Activated CD4-positive, alpha-beta T cell treated with anti-CD3 and anti-CD28 coated beads, Interleukin-2, amount 10 ng/mL, durations not matched to agents 7 days and 5 days (primary cell): ENCODE results near the gene ADAP1. TPM values are rescaled to one million over a fixed set of nuclear protein-coding genes. Genes with fewer than 3 reads are reported as not detected.
"Not testable (repeated sequence)": the region's sequence is repeated elsewhere in the genome, so short reads cannot be mapped to it uniquely, and the experiment has no call there.

ENCODE experiments used
- CTCF ChIA-PET: fragments of 350-600 bp; sonication (Branson Sonifier 250); formaldehyde crosslinking; loops from one replicate; lab custom pipeline; 2021; ENCODE audit warnings: antibody characterized with exemption; lab: Charles Lee
- POLR2A ChIA-PET: fragments of 350-600 bp; sonication (Branson Sonifier 250); formaldehyde crosslinking; loops from one replicate; lab custom pipeline; 2021; ENCODE audit warnings: antibody characterized with exemption; lab: Charles Lee
- DNase-seq: peaks from one replicate; pipeline ENCODE4 v3.0.0-alpha.2; 2020
- H3K27ac Mint-ChIP-seq: one replicate; pipeline ENCODE4 v1.8.0; 2021; ENCODE audit warnings: mild to moderate bottlenecking, moderate library complexity, mixed read lengths
- H3K27me3 Mint-ChIP-seq: one replicate; pipeline ENCODE4 v1.8.0; 2021; ENCODE audit warnings: mixed read lengths
- H3K36me3 Mint-ChIP-seq: one replicate; pipeline ENCODE4 v1.8.0; 2021; ENCODE audit warnings: low read depth, mixed read lengths
- H3K4me1 Mint-ChIP-seq: one replicate; pipeline ENCODE4 v1.8.0; 2021; ENCODE audit warnings: mixed read lengths
- H3K4me3 Mint-ChIP-seq: one replicate; pipeline ENCODE4 v1.8.0; 2021; ENCODE audit warnings: mild to moderate bottlenecking, moderate library complexity, mixed read lengths
- H3K9me3 Mint-ChIP-seq: one replicate; pipeline ENCODE4 v1.8.0; 2021; ENCODE audit warnings: mixed read lengths
- total RNA-seq, 2 experiments: library from RNA; stranded (reverse); gene quantifications; one replicate each; pipeline ENCODE4 v1.2.3, GENCODE V29; 2021

The ADAP1 gene
- total RNA-seq, 2 experiments from 2014 or later: 12.4 to 13.5 TPM

DNA sequence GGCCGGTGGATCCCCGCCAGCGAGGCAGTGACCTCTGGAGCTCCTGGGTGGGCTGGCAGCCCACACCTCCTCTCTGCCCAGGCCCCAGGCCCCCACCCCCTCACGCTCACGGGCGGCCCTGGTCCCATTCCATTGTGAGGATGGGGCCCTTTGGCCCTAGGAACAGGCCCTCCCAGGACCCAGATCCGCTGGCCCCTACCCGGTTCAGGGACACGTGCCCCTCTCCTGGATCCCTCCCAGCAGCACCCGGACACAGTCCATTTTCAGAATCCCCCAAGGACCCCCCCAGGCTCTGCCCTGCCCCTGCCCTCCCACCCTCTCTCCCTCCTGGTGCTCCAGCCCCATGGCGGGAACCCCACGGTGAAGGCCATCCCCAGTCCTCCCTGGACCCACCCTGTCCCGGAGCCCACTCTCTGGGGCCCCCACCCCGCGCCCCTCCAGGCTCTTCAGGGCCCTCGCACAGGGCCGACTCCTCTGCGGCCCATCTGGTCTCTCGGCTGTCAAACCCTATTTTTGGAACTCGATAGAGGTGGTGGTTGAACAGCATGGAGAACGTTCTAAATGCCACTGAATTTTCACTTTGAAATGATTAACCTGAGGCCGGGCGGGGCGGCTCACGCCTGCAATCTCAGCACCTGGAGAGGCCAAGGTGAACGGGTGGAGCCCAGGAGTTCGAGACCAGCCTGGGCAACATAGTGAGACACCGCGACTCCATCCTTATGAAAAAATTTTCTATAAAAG lies 8.1 kb downstream of the ADAP1 start:
- Mint-ChIP-seq H3K4me3 (no peak overlapping the region), H3K4me1 (no peaks in the 10 kb centered on the region), H3K9me3 (peaks cover 2% of the 10 kb centered on the region), H3K36me3 (no peaks in the 10 kb centered on the region), H3K27me3 (peaks cover 6% of the 10 kb centered on the region), H3K27ac (no peak overlapping the region)
- ChIA-PET CTCF (no interaction called here), POLR2A (no interaction called here)
- DNase-seq: no peak

DNA sequence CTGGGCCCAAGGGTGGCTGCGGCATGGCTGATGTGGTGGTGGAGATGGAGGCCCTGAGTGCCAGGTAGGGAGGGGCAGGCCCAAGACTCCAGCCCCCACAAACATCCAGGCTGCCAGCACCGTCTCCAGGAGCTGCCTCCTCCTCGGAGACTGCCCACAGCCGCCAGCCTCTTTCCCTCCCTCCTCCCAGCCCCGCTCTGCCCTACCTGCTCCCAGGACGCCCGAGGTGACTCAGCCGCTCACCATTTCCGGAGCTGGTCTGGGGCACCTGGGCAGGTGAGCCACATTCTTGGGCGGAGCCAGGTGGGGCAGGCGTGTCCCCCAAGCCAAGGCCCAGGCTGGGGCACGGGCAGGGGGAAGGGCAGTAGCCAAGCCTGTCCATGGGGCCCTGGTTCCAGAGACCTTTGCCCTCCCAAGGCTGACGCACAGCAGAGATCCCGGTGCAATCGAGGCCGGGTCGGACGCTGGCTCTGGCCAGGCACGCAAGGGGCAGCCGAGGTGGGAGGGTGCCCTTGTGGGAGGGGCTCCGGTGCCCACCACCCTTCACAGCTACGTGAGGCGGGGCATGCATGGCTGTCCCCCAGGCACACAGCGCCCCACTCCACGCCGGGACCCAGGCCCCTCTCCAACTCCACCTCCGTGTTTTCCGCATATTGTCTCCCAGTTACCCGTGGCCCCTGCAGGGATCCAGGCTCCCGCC lies 8.8 kb downstream of the ADAP1 start:
- Mint-ChIP-seq H3K4me1 (no peaks in the 10 kb centered on the region), H3K36me3 (no peaks in the 10 kb centered on the region), H3K27me3 (peaks cover 9% of the 10 kb centered on the region), H3K4me3 (no peak overlapping the region), H3K27ac (no peak overlapping the region), H3K9me3 (peaks cover 6% of the 10 kb centered on the region)
- DNase-seq: no peak
- ChIA-PET CTCF (no interaction called here), POLR2A (no interaction called here)

DNA sequence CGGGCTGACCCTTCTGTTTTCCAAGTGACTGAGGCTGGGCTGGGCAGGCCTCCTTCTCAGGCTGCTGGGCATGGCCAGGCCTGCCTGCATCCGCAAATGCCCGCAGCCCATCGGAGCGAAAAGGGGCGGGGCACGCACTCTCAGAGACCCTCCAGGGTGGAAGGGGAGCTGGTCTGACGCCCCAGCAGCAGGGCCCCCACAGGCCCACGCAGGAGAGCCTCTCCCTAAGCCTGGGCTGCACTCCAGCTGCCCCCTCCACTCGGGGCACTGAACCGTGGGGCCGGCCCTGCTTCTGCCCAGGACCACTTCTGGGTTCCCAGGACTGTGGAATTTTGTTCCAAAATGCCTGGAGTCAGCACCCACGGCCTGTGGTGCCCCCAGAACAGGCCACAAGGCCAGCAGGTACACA lies 9.3 kb downstream of the ADAP1 start:
- peaks cover 14% of the 10 kb centered on the region for H3K27me3 Mint-ChIP-seq
- no peak for DNase-seq
- POLR2A ChIA-PET: no interaction called here
- H3K9me3 Mint-ChIP-seq: peaks cover 11% of the 10 kb centered on the region
- H3K36me3 Mint-ChIP-seq: peaks cover 2% of the 10 kb centered on the region
- no peaks in the 10 kb centered on the region for H3K4me1 Mint-ChIP-seq
- CTCF ChIA-PET: no interaction called here
- no peak overlapping the region for H3K27ac Mint-ChIP-seq
- H3K4me3 Mint-ChIP-seq: no peak overlapping the region

DNA sequence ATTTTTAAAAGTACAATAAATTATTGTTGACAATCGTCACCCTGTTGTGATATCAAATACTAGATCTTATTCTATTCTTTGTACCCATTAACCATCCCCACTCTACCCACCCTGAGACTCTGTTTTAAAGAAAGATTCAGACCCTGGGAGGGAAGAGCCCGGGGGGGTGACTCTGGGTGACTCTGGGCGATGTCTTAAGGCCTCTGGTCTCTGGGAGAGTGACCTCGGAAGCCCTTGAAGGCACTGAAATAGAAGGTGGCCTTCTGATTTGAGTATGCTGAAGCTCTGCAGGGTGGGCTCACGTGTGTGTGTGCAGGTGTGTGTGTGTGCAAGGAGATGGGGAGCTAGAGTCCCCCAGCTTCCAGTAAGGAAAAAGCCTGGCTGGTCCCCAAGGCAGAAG lies 9.7 kb downstream of the ADAP1 start:
- Mint-ChIP-seq H3K4me1 (no peaks in the 10 kb centered on the region), H3K36me3 (peaks cover 2% of the 10 kb centered on the region), H3K9me3 (peaks cover 14% of the 10 kb centered on the region), H3K27ac (no peak overlapping the region), H3K4me3 (no peak overlapping the region), H3K27me3 (peaks cover 17% of the 10 kb centered on the region)
- POLR2A ChIA-PET: no interaction called here
- CTCF ChIA-PET: no interaction called here
- no peak for DNase-seq

DNA sequence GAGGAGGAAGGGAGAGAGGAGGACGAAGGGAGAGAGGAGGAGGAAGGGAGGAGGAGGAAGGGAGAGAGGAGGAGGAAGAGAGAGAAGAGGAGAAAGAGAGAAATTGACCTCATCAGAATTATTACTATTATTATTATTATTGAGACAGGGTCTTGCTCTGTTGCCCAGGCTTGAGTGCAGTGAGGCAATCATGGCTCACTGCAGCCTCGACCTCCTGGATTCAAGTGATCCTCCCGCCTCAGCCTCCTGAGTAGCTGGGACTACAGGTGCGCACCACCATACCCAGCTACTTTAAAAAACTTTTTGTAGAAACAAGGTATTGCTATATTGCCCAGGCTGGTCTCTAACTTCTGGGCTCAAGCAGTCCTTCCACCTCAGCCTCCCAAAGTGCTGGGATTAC lies 10.7 kb downstream of the ADAP1 start:
- POLR2A ChIA-PET, H3K4me1 Mint-ChIP-seq, H3K4me3 Mint-ChIP-seq, H3K27ac Mint-ChIP-seq, CTCF ChIA-PET, H3K36me3 Mint-ChIP-seq, DNase-seq: not testable (repeated sequence)
- peaks cover 15% of the 10 kb centered on the region for H3K9me3 Mint-ChIP-seq
- H3K27me3 Mint-ChIP-seq: peaks cover 18% of the 10 kb centered on the region

DNA sequence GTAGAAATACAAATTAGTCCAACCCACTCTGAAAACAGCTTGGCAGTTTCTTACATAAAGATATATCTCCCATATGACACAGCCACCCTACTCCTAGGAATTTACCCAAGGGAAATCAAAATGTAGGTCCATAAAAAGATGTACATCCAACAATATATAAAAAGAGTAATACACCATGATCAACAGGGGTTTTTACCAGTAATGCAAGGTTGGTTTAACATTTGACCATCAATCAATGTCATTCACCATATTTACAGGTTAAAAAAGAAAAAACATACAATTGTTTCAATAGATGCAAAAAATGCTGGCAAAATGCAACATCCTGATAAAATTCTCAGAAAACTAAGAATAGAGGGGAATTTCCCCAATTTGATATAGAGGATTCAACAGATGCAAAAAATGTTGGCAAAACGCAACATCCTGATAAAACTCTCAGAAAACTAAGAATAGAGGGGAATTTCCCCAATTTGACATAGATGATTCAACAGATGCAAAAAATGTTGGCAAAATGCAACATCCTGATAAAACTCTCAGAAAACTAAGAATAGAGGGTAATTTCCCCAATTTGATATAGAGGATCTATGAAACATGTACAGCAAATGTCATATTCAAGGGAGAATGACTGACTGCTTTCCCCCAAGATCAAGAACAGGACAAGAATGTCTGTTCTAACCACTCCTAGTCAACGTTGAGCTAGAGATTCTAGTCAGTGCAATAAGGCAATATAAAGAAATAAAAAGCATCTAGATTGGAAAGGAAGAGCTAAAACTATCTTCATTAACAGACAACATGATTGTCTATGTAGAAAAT lies 13.7 kb downstream of the ADAP1 start:
- Mint-ChIP-seq H3K9me3 (peaks cover 15% of the 10 kb centered on the region), H3K4me1 (peaks cover 12% of the 10 kb centered on the region), H3K27ac (no peak overlapping the region), H3K36me3 (peaks cover 2% of the 10 kb centered on the region), H3K4me3 (no peak overlapping the region), H3K27me3 (peaks cover 18% of the 10 kb centered on the region)
- no peak for DNase-seq
- ChIA-PET POLR2A (no interaction called here), CTCF (no interaction called here)

DNA sequence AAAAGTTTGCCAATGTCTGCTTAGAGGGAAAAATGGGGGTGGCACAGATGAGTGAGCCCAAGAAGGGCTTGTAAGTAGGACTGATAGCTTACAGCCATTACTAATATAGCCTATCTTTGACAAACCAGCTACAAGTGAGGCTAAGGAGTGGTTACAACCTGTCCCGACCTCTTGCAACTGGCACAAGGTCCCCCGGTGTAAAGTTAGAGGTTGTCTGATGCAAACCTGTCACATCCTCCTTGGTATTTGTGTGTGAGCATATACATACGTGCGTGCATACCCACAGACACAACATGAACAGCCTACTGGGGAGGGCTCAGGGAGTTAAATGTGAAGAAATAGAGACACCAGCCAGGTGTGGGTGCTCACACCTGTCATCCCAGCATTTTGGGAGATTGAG lies 14.6 kb downstream of the ADAP1 start:
- Mint-ChIP-seq H3K27me3 (peaks cover 18% of the 10 kb centered on the region), H3K36me3 (peaks cover 2% of the 10 kb centered on the region), H3K4me3 (no peak overlapping the region), H3K4me1 (peaks cover 12% of the 10 kb centered on the region), H3K9me3 (peaks cover 15% of the 10 kb centered on the region), H3K27ac (no peak overlapping the region)
- POLR2A ChIA-PET: no interaction called here
- CTCF ChIA-PET: interaction anchor here (0.6 to 1.2 kb wide), 2 partner anchors 39 to 525 kb away, joined by 3 read pairs; no protein-coding TSS in a partner anchor
- DNase-seq: no peak

DNA sequence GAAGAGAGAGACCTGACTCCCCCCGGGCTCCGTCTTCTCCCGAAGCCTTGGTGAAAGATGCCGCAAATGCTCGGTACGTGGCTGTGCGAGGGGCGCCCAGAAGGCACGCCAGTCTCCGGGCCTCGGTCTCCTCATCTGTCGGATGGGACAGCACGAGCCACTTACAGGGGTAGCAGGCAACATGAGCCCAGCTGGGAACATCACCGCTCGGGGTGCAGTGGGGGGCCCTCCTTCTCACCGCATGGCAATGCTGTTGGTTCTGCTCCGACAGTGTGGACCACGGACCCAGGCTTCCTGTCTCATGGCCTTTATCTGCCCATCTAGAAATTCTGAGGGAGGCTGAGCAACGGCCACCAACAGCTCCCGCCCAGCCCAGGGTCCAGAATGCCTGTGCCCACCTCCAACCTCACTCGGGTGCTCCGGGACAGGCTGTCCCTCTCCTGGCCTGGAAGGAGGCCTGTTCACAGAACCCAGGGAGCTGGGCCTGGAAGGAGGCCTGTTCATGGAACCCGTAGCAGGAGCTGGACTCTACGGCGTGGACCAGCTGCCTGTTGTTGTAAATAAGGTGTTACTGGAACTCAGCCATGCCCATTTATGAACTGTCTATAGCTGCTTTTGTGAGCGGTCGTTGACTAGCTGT lies 15.8 kb downstream of the ADAP1 start:
- Mint-ChIP-seq H3K27ac (no peak overlapping the region), H3K4me1 (peaks cover 12% of the 10 kb centered on the region), H3K36me3 (peaks cover 2% of the 10 kb centered on the region), H3K4me3 (no peak overlapping the region), H3K27me3 (peaks cover 18% of the 10 kb centered on the region), H3K9me3 (peaks cover 15% of the 10 kb centered on the region)
- ChIA-PET POLR2A (no interaction called here), CTCF (interaction anchor here (0.9 to 1.2 kb wide), 4 partner anchors 16 to 106 kb away, joined by 3 read pairs; partner anchors contain the start of gene GPR146)
- DNase-seq: no peak

DNA sequence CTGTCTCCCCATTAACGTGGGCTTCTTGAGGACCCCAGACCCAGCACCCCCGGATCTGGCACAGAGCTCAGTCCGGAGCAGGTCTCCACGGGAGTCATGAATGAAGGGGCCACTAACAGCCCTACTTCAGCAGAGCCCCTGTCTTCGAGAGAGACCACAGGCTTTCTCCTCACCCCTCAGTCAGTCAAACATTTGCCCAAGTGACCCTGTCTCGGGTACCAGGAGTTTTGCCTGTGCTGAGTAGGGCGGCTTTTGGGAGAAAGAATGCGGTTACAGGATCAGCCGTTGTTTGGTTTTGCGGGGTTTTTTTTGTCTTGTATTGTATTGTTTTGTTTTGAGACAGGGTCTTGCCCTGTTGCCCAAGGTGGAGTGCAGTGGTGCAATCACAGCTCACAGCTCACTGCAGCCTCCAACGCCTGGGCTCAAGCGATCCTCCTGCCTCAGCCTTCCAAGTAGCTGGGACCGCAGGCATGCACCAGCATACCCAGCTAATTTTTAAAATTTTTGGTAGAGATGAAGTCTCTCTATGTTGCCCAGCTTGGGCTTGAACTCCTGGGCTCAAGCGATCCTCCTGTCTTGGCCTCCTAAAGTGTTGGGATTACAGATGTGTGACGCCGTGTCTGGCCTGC lies 16.5 kb downstream of the ADAP1 start:
- Mint-ChIP-seq H3K9me3 (peaks cover 15% of the 10 kb centered on the region), H3K4me1 (peaks cover 12% of the 10 kb centered on the region), H3K4me3 (no peak overlapping the region), H3K27ac (peak overlapping the region; percentile 2), H3K36me3 (peaks cover 2% of the 10 kb centered on the region), H3K27me3 (peaks cover 18% of the 10 kb centered on the region)
- POLR2A ChIA-PET: no interaction called here
- no peak for DNase-seq
- CTCF ChIA-PET: interaction anchor here (1.0 kb wide), 2 partner anchors 15 to 34 kb away, joined by 3 read pairs; no protein-coding TSS in a partner anchor

DNA sequence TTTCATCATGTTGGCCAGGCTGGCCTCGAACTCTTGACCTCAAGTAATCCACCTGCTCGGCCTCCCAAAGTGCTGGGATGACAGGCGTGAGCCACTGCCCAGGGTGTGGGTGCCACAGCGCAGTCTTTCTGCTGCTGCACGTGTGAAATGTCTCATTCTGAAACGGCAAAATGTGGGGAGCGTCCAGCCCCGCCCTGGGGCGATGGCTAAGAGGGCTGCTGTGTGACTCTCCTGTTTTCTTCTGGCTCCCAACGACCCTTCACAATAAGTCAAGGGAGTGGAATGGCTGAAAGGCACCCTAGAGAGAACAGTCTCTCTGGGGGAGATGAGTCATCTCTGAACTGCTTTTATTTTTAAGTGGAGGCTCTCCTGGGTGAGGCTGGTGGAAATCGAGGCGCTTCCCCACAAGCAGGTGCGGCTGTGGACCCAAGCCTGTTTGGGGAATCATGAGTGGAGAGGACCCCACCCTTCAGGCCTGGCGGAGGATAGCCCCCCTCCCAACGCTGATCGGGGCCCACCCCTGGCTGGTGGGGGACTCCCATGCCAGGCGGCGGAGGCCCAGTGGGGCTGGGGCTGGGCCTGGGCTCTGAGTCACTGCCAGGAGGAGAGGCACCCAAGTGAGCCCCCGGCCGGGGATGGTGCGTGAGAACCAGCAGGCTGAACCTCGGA lies 18.0 kb downstream of the ADAP1 start:
- peaks cover 13% of the 10 kb centered on the region for H3K9me3 Mint-ChIP-seq
- peaks cover 12% of the 10 kb centered on the region for H3K4me1 Mint-ChIP-seq
- POLR2A ChIA-PET: no interaction called here
- CTCF ChIA-PET: no interaction called here
- DNase-seq: no peak
- H3K36me3 Mint-ChIP-seq: peaks cover 2% of the 10 kb centered on the region
- H3K4me3 Mint-ChIP-seq: no peak overlapping the region
- H3K27ac Mint-ChIP-seq: peak overlapping the region; percentile 46
- H3K27me3 Mint-ChIP-seq: peaks cover 12% of the 10 kb centered on the region

DNA sequence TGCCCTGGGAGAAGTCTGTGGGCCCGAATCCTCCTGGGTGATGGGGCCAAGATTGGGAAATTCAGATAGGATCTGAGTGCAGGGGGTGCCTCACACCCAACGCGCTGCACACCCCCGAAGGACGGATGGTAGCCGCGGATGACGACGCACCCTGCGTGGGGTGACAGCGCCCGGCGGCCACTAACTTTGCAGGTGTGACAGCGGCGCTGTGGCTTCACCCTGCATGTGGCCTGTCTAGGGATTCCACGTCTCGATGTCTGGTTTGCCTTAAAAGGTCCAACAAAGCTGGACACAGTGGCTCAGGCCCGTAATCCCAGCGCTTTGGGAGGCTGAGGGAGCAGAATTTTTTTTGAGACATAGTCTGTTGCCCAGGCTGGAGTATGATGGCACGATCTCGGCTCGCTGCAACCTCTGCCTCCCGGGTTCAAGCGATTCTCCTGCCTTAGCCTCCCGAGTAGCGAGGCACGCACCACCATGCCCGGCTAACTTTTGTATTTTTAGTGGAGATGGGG lies 18.6 kb downstream of the ADAP1 start:
- no peak overlapping the region for H3K4me3 Mint-ChIP-seq
- CTCF ChIA-PET: no interaction called here
- no peak for DNase-seq

More for the DNA sequence above, 18.6 kb downstream of the ADAP1 start:
- peaks cover 11% of the 10 kb centered on the region for H3K9me3 Mint-ChIP-seq
- POLR2A ChIA-PET: no interaction called here
- H3K4me1 Mint-ChIP-seq: peaks cover 13% of the 10 kb centered on the region
- H3K27ac Mint-ChIP-seq: peak overlapping the region; percentile 46
- H3K27me3 Mint-ChIP-seq: peaks cover 10% of the 10 kb centered on the region
- peaks cover 2% of the 10 kb centered on the region for H3K36me3 Mint-ChIP-seq
